ENCODE data around the gene PFN4. TPM values are rescaled to one million over a fixed set of nuclear protein-coding genes. Genes with fewer than 3 reads are reported as not detected.

The PFN4 gene
- total and polyA plus RNA-seq, 9 of the 15 experiments (the other 6 are each of a cell fraction or from before 2014, with no cell fraction given) = 0.07 to 0.54 (median 0.31) TPM; not detected in 2

GRCh38 chr2:24123195-24123921 is at the start of gene PFN4, which contains the start of gene FAM228B (continued):
- TF ChIP-seq GTF2B (IDR thresholded peaks at IDR 0.05; ENCODE audit: extremely low read depth, insufficient read length) (no peak), EP400 (IDR thresholded peaks at IDR 0.05) (peak; percentile 70; the same call in 1 of the 2 replicates), BRF2 (IDR thresholded peaks at IDR 0.05; ENCODE audit: borderline replicate concordance, insufficient read depth, insufficient read length) (no peak), ZNF449 (CRISPR knock-in tag; IDR thresholded peaks at IDR 0.05) (no peak), IRF2 (CRISPR knock-in tag; IDR thresholded peaks at IDR 0.05) (no peak), KAT8 (IDR thresholded peaks at IDR 0.05; ENCODE audit: low read depth) (no peak), MED1 (CRISPR knock-in tag; IDR thresholded peaks at IDR 0.05; ENCODE audit: borderline replicate concordance) (no peak), CHCHD3 (CRISPR knock-in tag; IDR thresholded peaks at IDR 0.05) (no peak), NONO (IDR thresholded peaks at IDR 0.05; ENCODE audit: low read depth in 2 of 2, low read length in 1 of 2) (peak; percentile 88 to 95), OTX1 (CRISPR knock-in tag; IDR thresholded peaks at IDR 0.05) (no peak), TAF7 (tag; IDR thresholded peaks at IDR 0.05) (no peak; the same call in 1 of the 2 replicates), NCOR1 (IDR thresholded peaks at IDR 0.05) (no peak), ZNF316 (IDR thresholded peaks at IDR 0.05) (no peak), PHF8 (IDR thresholded peaks at IDR 0.05; ENCODE audit: borderline replicate concordance, low read length) (peak; percentile 99; the same call in 1 of the 2 replicates), MXD1 (CRISPR knock-in tag; IDR thresholded peaks at IDR 0.05; ENCODE audit: borderline replicate concordance, poor library complexity, severe bottlenecking) (no peak), CBX5 (IDR thresholded peaks at IDR 0.05; ENCODE audit: borderline replicate concordance, low read depth) (no peak), MEF2D (tag; conservative IDR thresholded peaks at IDR 0.05; ENCODE audit: low read depth) (no peak), MEIS2 (IDR thresholded peaks at IDR 0.05; ENCODE audit: partially characterized antibody) (peak; percentile 56), ZBTB33 (CRISPR knock-in tag; IDR thresholded peaks at IDR 0.05) (peak; percentile 68; the same call in 1 of the 2 replicates), TOE1 (IDR thresholded peaks at IDR 0.05; ENCODE audit: borderline replicate concordance) (peak; percentile 15; the same call in 1 of the 2 replicates), TOE1 (CRISPR knock-in tag; IDR thresholded peaks at IDR 0.05; ENCODE audit: borderline replicate concordance, low read depth) (no peak), FIP1L1 (IDR thresholded peaks at IDR 0.05; ENCODE audit: low read depth, low read length, poor library complexity, severe bottlenecking) (peak; percentile 69)
